ENCODE data around the gene VWF.
A peak's percentile ranks its signal among the peaks of the same experiment; 100 is the strongest.

DNA sequence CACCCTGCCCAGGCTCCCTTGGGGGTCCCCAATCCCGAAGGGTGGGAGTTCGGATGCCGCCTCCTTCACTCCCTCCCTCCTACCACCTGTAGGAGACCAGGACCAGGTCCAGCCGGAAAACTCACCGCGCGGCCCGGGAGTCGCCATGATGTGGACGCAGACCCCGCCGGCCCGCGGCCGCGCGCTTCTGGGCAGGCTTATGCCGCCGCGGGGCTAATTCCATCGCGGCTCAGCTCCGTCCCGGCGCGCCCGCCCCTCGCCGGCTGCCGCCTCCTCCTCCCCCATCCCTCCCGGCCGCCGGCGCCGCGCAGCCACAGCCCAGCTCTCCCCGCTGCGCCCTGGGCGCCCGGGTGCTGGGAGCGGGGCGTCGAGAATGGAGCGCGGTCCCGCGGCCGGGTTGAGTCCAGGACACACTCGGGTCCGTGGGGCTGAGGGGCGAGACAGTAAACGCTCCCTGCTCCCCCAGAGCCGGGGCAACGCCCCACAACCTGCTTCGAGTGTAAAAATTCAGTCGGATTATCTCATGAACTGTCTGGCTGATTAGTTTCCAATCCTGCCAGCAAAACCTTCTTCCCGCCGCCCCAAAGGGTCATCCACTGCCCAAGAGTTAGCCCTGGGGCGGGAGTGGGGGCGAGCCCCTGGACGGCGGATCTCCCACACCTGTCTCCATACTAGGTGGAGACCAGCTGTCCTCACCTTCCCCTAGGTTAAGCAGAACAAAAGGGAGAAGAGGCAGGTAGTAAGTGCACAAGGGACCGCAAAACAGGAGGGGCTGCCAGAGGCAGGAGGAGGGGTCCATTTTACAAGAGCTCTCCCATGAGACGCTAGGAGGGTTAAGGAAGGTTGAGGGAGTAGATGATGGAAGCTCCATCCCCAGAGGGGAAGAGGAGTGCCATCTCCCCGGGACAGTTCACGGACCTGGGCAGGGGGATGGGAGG lies 179.1 kb downstream of the VWF start, which contains the start of gene ANO2:
- TF ChIP-seq, protein P1, sequence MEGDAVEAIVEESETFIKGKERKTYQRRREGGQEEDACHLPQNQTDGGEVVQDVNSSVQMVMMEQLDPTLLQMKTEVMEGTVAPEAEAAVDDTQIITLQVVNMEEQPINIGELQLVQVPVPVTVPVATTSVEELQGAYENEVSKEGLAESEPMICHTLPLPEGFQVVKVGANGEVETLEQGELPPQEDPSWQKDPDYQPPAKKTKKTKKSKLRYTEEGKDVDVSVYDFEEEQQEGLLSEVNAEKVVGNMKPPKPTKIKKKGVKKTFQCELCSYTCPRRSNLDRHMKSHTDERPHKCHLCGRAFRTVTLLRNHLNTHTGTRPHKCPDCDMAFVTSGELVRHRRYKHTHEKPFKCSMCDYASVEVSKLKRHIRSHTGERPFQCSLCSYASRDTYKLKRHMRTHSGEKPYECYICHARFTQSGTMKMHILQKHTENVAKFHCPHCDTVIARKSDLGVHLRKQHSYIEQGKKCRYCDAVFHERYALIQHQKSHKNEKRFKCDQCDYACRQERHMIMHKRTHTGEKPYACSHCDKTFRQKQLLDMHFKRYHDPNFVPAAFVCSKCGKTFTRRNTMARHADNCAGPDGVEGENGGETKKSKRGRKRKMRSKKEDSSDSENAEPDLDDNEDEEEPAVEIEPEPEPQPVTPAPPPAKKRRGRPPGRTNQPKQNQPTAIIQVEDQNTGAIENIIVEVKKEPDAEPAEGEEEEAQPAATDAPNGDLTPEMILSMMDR (optimal IDR thresholded peaks at IDR 0.05 in 1 of 3, IDR thresholded peaks at IDR 0.05 in 1 of 3, conservative IDR thresholded peaks at IDR 0.05 in 1 of 3; ENCODE audit: extremely low read depth in 1 of 3, insufficient read depth in 2 of 3, low read length in 3 of 3), result no peak
- TF ChIP-seq EZH2 (IDR thresholded peaks at IDR 0.05; ENCODE audit: low read length), result peak; percentile 52
